HG03066 (cell line): ENCODE data around the gene TM4SF5.

Experiments used
- ATAC-seq: cut with Tn5 transposase; IDR thresholded peaks from one replicate; pipeline ENCODE4 v1.9.1; 2021; ENCODE audit warnings: low read depth; ENCODE audit not compliant: unreplicated experiment

TM4SF5 gene

GRCh38 chr17:4771519-4772234 is at the start of gene TM4SF5:
Gene TM4SF5 (plus strand): TSS chr17:4771886. CDS start chr17:4771923, 37 bp downstream.
- ATAC-seq, result no peak

- ATAC-seq, result no peak
Observed at GRCh38 chr17:4722678-4723240, 48.9 kb upstream of the TM4SF5 start.

- no peak for ATAC-seq
Observed at GRCh38 chr17:4724650-4725049, 47.0 kb upstream of the TM4SF5 start.

- ATAC-seq, result no peak
Observed at GRCh38 chr17:4725646-4726310, 45.9 kb upstream of the TM4SF5 start.

- no peak for ATAC-seq
Observed at GRCh38 chr17:4728124-4728523, 43.6 kb upstream of the TM4SF5 start.

GRCh38 chr17:4733073-4733531 is 38.6 kb upstream of the TM4SF5 start:
- no peak for ATAC-seq

- ATAC-seq, result no peak
Observed at GRCh38 chr17:4734857-4735475, 36.7 kb upstream of the TM4SF5 start.

- ATAC-seq, result no peak
Observed at GRCh38 chr17:4735876-4736651, 35.6 kb upstream of the TM4SF5 start.

GRCh38 chr17:4738136-4739121 is 33.3 kb upstream of the TM4SF5 start:
- ATAC-seq, result no peak

- no peak for ATAC-seq
Observed at GRCh38 chr17:4739122-4740024, 32.3 kb upstream of the TM4SF5 start, which contains the start of the genes CXCL16 and ZMYND15. Gene CXCL16 (minus strand): TSS chr17:4739928. CDS start chr17:4739339, 589 bp downstream. Gene ZMYND15 (plus strand): TSS chr17:4739833. CDS start chr17:4740549, 716 bp downstream.

GRCh38 chr17:4740025-4740351 is 31.7 kb upstream of the TM4SF5 start:
- ATAC-seq, result no peak

GRCh38 chr17:4740584-4740983 is 31.1 kb upstream of the TM4SF5 start:
- no peak for ATAC-seq

GRCh38 chr17:4741544-4741943 is 30.1 kb upstream of the TM4SF5 start:
- no peak for ATAC-seq

GRCh38 chr17:4742133-4742532 is 29.6 kb upstream of the TM4SF5 start:
- no peak for ATAC-seq

- ATAC-seq, result no peak
Observed at GRCh38 chr17:4742629-4743028, 29.1 kb upstream of the TM4SF5 start.

GRCh38 chr17:4743216-4743615 is 28.5 kb upstream of the TM4SF5 start:
- no peak for ATAC-seq

- ATAC-seq, result no peak
Observed at GRCh38 chr17:4743898-4744297, 27.8 kb upstream of the TM4SF5 start.
